SKM-1 treated with dmso at 0.1 percent for 144 hours (cell line): Measurements from ENCODE around the gene ZNF516.

Source experiments
- DNase-seq: peaks from one replicate; lab custom pipeline; 2025; ENCODE audit not compliant: unreplicated experiment; lab: John Stamatoyannopoulos, UW

ZNF516 gene

DNA sequence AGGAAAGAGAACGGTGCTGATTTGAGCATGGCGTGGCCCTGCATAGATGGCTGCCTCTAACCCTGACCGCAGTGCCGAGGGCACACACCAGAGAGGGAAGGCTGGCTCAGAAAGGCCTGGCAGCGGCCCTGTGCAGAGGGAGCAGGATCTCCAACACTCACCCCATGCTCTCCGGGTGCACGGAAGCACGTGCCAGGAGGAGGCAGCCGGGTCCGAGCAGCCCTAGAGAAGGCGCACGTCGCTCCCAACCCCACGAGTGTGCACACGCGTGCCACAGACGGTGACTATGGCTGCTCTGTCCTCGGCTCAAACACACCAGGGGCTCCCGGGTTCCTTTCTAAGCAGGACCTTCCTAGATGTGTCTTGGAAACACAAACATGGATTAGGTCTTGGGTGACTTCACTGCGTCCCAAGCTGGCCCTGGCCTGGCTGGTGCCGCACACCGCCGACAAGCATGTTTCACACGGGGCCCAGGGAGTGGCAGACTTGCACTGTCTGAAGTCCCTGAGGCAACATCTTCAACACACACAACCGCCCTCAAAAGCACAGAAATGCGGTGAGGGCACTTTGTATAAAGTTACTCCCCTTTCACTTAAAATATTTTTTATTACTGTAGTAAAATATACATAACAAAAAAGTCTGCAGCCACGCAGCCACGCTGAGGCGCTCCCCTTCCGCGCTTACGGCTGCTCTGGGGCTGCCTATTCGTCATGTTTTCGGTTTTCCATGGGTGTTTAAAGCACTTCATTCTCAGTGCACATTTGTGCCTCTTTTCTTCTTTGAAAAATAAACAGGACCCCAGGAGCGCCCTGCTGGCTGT lies 110.0 kb downstream of the ZNF516 start:
- DNase-seq, result no peak

DNA sequence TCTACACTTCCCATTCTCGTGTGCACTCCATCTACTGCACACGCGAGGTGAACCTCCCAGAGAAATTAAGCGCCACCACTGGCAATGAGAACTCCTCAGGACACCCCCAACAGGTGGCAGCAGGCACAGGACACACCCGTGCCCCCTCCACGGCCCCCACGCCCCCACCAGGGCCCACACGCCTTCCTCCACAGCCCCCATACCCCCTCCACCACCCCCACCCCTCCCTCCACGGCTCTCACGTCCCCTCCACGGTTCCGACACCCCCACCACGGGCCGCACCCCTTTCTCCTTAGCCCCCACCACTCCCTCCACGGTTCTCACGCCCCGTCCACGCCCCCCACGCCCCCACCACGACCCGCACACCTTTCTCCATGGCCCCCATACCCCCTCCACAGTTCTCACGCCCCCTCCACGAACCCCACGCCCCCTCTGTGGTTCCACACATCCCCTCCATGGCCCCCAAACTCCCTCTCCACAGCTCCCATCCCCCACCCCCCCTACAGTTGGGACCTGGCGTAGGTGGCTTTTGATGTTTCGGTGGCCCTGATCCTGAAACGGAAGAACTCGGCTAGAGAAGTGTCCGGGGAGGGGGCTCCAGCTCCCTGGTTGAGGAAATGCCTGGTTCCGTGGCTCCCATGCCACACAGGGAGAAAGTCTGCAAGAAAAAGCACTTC lies 110.8 kb downstream of the ZNF516 start:
- no peak for DNase-seq

DNA sequence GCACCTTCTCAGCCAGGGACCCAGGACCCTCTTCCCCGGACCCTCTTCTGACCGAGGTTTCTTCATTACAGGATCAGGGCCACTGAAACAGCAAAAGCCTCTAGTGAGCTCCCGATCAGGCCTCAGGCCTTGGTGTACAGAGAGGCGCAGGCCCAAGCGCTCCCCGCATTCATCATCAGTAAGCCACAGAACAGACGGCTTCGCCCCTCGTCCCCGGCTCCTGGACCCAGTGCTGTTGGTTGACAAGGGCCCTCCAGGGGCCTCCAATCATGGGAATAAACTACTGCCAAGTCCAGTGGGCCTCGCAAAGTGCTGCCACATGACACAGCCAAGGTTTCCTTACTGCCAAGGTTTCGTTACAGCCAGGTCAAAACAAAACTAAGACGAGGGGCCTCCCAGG lies 111.4 kb downstream of the ZNF516 start:
- DNase-seq, result no peak

DNA sequence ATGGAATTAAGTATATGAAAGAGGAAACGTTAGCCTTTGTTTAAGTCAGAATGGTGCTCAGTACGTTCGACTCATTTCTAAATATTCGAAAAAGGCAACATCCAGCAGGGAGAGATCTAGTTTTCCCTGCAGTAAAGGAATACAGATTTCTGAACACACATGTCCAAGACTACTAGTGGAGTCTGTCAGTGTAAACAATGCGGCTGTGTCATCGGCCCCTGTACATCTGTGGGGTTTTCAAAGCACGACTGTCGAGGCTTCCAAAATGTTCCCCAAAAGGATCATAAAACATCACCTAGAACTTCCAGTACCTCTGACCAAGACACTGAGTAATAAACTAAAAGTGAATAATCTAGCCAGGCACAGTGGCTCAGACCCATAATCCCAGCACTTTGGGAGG lies 112.8 kb downstream of the ZNF516 start:
- no peak for DNase-seq

DNA sequence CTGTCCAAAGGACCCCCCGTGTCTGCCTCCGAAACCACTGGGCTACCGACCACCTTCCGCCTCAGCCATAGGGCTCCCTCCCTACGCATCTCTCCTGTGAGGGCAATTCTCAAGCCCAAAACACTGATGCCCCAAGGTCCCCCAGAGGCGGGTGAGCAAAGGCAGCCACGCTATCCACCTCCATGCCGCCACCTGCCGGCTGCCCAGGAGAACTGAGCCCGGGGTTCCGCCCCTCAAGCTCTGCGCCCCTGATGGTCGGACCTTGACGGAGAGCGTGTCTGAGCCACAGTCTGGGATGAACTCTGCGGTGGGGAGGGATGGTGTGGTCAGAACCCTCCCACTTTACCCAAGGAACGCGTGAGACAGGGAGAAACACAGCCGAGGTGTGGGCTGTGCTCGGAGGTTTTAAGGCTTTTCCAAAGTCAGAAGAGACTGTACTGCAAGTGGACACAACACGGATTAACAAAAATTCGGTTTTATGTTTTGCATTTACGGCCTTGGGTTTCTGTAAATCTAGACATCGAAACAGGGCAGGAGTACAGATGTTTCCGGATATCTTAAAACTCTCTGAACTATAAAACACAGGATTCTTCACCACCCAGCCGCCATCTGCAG lies 114.1 kb downstream of the ZNF516 start:
- DNase-seq, result no peak

DNA sequence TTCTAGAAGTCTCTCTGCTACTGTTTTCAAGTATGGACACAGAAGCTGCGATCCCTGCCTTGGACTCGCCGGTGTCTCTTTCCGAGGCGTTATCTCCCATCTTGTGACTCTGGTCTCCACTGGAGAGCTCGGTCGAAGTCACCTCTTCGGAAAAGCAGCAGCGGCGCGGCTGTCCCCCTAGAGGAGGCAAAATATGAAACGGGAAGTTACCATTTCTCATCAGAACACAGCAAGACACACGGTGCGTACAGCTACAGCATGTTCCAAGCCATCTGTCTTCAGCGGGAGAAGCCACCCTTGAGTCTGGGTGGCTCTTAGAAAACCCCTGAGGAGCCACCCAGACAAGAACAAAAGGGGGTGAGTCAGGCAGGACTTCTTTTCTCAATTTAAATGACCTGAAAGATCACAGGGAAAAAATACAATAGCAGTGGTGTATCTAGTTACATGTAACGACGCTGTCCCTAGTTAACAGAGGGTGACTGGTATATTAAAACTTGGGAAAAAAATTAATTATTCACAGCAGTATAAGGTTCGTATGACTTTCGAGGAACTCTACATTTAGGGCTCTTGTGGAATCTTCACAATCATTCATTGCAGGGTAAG lies 114.8 kb downstream of the ZNF516 start:
- no peak for DNase-seq

DNA sequence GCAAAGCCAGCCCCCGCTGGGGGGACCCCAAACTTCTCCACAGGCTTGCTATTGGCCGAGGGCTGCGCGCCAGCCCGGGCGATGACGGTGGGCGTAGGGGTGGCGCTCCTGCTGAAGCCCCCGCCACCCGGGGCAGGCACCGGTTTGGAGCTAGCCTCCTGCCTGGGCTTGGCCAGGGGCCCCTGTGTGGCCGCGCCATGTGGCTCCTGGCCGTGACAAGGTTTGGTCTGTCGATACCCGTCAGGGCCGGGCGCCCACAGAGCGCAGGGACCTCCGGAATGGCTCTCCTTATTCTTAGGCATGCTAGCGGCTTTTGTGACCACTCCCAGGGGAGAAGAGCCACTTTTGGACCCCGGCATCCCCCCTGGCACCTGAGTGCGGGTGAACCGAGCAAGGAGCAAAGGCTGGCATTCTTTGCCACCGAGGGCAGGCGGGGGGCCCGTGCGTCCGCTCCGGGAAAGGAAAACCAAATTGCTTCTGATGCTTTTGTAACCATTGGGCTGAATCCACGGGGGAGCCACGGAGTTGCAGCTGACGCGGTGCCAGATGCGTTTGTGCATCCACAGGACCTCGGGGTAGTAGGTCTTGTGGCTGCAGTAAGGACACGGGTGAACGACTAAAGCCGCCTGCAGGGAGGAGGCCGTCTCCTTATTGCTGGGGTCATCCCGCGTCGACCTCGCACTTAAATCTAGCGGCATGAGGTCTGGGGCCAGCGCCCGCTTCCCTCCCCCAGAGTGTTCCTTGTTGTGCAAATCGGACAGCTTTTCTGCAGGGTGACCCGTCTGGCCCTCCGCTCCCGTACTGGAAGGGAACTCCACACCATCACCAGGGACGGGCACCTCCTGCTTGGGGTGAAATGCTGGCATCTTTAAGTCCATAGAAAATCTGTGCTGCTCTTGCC lies 115.6 kb downstream of the ZNF516 start:
- no peak for DNase-seq

DNA sequence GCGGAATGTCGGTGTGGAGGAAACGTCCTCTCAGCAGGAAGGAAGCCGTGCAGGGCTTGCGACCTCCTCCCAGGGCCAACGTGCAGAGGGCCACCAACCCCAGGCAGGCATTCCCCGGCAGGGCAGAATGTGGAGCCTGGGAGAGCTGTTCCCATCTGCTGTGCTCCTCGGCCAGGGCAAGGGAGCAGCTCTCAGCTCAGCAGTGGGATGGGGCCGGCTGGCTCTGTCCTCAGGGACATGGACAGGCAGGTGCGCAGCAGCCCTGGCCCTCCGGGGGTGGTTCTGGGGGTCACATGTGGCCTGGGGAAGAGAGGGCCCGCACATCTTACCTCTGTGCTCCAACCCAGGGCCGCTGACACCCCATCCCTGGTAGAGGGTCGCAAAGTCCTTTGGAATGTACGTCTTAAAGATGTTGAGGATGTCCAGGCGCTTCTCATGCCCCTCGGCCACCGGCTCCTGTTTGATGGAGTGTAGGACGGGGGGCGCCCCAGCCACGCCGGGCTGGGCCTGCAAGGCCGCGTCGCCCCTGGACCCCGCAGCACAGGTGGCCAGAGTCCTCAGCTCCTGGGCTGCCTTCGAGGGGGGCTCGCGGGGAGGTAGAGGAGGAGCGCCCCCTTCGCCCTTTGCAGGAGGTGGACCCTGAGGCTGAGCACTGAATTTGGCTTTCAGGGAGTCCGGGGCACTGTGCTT lies 116.4 kb downstream of the ZNF516 start:
- no peak for DNase-seq

DNA sequence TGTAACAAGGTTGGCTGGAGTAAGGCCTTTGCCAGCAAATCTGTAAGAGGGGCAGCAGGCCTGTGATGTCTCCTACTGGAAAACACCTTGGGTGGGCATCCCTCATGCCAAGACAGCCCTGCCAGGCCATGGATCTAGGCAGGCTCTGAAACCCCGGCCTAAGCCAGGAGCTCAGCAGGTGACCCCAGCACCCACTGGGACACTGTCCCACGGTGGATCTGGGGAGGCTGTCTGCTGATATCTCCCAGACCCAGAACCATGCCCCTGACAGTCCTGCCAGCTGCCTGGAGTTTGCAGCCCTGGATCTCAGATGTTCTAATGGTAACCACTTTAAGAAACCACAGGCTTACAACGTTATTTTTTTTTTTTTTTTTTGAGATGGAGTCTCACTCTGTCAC lies 117.7 kb downstream of the ZNF516 start:
- DNase-seq, result no peak

DNA sequence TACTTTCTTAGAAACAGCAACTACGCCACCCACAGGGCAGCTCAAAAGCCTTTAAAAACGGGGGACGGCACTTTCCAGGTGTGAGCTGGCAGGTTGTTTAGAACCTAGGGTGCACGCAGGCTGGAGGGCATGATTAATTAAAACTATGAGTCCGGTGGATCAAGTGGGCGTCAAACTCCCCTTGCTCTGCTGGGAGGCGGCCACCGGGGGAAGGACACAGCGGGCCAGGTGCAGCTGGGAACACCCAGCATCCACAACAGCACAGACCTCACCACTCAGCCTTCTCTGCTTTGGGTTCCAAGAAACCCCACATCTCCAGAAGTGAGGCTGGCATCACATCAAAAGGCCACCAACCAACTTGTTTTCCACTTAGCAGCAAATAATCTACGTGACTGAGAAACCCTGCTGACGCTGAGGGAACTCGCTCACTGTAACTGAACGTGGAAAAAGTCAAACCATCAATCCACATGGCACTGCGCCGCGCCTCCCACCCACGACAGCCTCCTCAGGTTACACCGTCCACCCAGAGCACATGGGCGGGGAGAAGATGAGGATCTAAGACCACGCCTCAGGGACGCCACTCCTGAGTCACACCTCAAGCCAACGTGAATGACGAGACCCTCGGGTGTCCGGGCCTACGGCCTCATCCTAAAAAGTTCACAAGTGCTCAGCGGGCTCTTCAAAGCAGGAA lies 118.2 kb downstream of the ZNF516 start:
- no peak for DNase-seq

DNA sequence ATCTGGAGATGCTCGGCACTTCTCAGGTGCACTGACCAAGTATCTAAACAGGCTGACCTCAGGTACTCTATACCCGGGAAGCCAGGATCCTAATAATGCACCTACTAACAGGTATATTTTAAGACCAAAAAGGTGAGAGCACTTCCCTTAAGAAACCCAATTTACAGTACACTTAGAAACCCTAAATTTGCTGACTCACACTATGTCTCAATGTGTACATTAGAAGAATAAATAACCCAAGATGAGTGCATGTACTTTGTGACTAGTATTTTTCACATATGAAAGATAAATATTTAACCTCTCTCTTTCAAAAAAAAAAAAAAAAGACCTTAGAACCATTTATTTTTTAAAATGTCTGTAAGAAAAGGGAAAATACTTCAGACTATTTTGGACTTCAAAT lies 118.8 kb downstream of the ZNF516 start:
- DNase-seq, result no peak

DNA sequence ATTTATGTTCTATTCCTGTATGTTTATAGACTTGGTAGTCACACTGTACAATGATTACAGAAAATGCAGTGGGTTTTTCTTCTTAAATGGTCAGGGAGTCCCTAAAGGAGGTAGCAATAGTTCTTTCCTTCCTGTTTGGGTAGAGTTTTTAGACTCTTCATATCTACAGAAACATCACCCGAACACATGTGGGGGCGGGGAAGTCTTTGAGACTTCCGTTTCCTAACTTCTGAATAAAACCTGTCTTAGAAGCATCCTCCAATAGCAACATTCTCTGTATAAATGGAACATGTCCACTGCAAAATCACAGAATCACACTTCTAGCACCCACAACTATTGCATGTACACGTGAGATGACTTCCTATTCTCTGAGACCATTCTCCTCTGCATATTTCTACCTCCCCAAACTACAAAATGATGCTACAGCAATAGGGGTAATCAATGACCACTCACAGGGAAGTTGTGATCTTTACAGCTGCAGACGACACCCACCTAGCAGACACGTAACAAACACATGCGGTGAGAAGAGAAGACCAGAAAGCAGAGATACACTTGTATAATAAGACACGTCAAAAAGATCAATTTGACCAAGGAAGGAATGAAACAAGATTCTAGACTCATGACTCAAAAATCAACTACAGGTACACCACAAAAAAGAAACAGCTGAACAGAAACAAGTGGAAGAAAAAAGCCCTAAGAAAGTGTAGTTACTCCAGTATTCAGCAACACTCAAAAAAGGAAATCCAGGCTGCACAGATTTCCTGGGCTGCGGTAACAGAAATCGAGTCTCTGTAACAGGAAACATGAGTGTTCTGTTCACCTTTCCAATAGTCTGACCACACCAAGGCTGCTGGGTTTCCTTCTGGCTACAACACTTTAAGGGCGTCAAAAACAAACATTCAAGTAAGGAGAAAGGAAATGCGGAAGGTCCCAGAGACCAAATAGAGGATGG lies 120.4 kb downstream of the ZNF516 start:
- DNase-seq, result no peak

DNA sequence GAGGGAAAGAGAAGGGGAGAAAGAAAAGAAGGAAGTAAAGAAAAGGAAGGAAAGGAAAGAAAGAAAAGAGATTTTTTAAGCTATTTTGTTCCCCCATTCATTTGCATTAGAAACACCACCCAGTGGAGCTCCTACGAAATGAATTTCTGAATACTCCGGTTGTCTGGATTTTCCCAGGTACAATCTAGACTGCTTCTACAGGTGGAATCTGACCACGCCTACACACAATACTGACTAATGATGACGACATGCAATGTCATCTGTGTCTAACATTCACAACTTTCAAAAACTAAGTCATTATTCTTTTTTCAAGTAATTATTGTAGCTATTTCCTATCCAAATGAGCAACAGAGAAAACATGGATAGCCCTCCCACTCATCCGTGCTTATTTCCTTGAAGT lies 121.7 kb downstream of the ZNF516 start:
- no peak for DNase-seq

DNA sequence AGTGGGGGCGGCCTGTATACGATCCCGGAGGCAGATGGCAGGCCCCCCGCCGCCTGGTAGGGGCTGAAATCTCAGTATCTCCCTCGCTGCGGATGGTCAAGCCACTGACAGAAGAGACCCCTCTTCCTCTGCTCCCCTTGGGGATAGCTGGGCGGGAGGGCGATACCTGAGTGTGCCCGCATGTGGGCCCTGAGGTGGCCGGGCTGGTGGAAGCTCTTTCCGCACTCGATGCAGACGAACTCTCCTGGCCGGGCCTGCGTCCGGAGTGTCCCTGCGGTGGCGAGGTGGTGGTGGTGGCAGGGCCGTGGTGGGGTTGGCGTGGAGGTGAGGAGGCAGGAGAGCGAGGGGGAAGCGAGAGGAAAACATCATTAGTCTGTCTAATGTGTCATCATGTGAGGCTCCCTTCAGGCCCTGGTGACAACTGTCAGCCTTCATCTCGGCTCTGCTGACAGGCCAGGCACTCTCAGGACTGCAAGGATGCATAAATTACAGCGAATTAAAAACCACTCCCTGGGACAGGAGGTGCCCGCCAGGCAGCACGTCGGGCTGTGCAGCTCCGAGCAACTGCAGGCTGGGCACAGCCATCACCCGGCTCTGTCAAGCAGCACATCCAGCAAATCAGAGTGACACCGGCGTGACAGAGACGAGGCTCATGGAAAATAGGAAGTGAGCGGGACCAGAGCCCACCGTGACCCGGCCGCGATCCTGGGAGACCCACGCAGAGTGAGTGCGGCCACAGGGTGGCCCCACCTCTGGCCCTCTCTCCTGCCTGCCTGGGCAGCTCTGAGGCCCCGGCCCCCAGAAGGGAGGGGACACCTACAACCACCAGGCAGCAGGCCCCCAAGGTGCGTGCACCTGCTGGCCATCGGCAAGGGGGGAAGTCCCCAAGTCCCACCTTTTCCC lies 123.5 kb downstream of the ZNF516 start:
- DNase-seq, result no peak

DNA sequence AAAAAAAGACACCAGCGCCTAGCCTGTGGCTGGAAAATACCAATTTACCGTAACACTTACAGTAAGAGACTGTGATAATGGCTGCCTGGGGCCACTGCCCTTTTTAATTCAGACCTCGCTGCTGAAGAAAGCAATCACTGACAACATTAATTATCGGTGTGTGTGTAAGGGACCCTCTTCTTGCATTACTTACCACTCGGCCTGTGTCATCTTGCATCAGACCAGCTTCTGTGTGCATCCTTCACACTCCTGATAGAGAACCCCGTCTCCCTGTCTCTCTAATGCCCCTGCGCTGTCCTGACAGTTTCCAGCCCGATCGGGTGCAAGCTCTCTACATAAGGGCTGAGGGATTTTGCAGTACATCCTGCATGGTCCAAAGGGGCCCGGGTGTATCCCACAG lies 124.4 kb downstream of the ZNF516 start:
- DNase-seq, result no peak

DNA sequence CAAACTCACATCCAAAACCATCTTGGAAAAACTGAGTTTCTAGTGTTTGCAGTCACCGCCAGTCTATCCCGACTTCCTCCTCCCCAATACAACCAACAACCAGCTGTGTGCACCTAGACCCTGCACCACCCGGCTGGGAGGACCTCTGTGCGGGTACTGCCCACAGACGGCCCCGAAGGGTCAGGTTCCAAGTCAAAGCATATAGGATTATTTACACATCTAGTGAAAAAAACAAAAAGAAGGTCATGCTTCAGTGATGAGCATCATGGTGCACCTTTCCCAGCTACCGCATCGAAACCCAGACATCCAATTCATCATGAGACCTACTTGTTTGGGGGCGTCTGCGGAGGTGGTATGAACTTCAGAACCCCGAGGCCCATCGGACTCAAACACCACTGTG lies 124.8 kb downstream of the ZNF516 start:
- no peak for DNase-seq

DNA sequence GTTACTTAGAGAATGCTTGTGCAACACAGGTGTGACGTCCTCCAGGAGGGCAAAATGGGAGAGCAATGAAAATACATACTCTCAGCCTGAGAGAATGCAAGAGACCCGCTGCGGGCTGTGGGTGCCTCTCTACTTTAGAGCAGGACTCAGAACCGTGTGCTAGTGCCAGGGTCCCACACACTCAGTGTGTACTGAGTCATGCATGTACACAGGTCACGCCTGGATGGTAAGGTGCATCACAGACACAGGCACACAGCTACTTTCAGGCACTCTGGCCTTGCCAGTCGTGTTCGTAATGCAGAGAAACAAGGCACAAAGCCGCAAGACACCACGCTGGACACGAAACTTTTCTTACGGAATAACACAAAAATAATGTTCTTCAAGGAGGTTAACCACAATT lies 125.3 kb downstream of the ZNF516 start:
- DNase-seq, result no peak

DNA sequence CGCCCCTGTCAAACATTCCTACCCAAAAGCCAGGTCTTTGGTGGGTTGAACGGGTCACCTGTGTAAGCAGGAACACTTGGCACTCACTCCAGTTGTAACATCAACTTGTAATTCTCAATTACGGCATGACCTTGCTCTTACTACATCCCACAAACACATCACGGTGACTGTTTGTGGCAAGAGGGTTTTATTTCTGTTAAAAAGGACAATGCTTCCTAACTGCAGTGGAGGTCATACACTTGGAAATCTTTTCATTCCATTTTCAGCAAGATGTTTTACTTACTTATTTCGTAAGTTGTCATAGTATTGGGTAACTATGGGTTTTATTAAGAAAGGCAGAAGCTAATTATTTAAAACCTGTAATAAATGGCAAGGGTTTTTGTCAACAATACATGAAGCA lies 126.1 kb downstream of the ZNF516 start:
- no peak for DNase-seq
